GM12875 (cell line): ENCODE results near the gene USB1.

ENCODE experiments used
- H3K4me3 ChIP-seq: one replicate; pipeline ENCODE4 v1.5.1; 2011; ENCODE audit warnings: low read depth, low read length, control low read depth
- TF ChIP-seq, protein P1 (sequence below): IDR thresholded peaks from 2 replicates; pipeline ENCODE4 v1.5.1; 2011; ENCODE audit warnings: low read depth, mild to moderate bottlenecking, control low read depth, inconsistent platforms, low read length, moderate library complexity, borderline replicate concordance; ENCODE audit not compliant: insufficient read depth

The USB1 gene

DNA sequence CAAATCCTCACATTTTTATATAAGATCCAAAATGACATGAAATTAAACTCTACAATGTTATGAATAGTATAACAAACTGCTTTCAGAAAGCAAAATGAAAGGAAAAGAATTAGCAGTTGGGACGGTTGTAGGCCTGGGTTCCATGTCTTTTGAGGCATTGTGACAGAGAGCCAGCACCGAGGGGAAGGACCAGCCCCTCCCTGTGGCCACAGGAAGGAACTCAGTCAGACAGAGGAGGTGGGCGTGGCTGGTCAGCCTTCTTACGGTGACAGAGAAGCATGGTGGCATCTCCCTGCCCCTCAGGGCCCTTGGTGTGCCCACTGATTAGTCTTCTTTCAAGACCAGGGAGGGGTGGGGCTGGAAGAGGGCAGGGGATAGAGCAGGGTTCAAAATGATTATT is 6.4 kb upstream of the USB1 start:
- H3K4me3 ChIP-seq: no peak overlapping the region
- TF ChIP-seq, protein P1, sequence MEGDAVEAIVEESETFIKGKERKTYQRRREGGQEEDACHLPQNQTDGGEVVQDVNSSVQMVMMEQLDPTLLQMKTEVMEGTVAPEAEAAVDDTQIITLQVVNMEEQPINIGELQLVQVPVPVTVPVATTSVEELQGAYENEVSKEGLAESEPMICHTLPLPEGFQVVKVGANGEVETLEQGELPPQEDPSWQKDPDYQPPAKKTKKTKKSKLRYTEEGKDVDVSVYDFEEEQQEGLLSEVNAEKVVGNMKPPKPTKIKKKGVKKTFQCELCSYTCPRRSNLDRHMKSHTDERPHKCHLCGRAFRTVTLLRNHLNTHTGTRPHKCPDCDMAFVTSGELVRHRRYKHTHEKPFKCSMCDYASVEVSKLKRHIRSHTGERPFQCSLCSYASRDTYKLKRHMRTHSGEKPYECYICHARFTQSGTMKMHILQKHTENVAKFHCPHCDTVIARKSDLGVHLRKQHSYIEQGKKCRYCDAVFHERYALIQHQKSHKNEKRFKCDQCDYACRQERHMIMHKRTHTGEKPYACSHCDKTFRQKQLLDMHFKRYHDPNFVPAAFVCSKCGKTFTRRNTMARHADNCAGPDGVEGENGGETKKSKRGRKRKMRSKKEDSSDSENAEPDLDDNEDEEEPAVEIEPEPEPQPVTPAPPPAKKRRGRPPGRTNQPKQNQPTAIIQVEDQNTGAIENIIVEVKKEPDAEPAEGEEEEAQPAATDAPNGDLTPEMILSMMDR: peak; percentile 53

DNA sequence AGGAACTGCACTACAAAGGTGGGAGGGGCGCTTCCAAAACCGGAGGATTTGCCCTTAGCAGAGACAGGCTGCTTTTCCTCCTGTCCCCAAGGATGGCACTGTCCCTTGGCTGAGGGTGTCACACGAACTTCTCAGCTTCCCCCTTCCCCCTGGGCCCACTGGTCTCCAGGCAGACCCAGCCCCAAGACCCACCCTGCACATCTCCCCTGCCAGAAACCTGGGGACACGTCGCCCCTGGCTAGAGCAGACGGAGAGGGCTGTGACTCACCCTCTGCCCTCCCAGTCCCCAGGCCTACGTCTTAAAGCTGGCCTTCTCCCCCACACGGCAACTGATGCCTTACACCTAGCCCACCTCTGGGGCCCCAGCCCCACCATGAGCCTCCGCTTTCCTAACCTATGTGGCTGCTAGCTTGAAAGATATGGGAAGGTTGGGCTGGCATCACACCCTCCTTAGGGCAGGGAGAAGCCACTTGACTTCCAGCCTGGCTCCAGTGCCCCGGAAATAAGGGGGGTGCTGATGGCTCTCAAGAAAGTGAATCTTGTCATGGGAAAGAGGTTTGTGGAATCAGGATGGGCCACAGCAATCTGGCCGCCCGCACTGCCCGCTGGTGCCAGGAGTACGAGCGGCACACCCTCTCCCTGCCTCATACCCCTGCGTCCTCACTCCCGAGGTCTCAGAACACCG is 5.3 kb upstream of the USB1 start:
- H3K4me3 ChIP-seq: no peak overlapping the region
- TF ChIP-seq, protein P1: no peak

DNA sequence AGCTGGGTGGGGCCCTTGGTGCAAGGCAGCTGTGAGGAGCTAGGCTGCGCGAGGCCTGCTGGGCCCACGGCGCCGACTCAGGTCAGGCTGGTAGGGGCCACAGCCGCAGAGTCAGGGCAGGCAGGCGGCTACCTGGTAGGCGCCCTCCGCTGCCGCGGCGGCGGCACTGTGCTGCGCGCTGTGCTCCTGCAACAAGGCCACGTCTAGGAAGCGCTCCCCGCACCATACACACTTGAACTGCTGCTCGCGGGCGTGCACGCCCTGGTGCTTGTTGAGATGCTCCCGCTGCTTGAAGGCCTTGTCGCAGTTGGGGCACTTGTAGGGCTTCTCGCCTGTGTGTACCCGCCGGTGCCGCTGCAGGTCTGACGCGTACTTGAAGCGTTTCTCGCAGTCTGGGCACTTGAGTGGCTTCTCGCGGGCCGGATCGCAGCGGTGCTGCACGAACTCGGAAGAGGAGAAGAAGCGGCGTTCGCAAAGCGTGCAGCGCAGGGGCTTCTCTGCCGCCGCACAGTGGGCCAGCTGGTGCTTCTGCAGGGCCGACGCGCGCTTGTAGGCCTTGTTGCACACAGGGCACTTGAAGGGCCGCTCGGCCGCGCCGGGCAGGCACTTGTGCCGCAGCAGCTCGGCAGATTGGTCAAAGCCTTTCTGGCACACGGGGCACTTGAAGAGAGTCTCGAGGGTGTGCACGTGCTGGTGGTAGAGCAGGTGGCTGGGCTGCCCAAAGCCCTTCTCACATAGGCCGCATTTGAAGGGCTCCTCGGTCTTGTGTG is 4.6 kb upstream of the USB1 start:
- TF ChIP-seq, protein P1: no peak
- no peak overlapping the region for H3K4me3 ChIP-seq

DNA sequence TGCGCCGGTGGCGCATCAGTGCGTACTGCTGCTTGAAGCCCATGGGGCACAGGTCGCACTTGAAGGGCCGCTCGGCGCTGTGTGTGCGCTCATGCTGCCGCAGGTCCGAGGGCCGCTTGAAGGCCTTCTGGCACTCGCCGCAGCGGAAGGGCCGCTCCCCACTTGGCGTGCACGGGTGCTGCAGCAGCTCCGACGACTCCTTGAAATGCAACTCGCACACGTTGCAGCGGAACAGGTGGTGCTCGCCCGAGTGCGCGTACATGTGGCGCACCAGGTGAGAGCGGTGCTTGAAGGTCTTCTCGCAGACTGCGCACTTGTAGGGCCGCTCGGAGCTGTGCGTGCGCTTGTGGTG is 4.1 kb upstream of the USB1 start:
- TF ChIP-seq, protein P1: no peak
- no peak overlapping the region for H3K4me3 ChIP-seq

DNA sequence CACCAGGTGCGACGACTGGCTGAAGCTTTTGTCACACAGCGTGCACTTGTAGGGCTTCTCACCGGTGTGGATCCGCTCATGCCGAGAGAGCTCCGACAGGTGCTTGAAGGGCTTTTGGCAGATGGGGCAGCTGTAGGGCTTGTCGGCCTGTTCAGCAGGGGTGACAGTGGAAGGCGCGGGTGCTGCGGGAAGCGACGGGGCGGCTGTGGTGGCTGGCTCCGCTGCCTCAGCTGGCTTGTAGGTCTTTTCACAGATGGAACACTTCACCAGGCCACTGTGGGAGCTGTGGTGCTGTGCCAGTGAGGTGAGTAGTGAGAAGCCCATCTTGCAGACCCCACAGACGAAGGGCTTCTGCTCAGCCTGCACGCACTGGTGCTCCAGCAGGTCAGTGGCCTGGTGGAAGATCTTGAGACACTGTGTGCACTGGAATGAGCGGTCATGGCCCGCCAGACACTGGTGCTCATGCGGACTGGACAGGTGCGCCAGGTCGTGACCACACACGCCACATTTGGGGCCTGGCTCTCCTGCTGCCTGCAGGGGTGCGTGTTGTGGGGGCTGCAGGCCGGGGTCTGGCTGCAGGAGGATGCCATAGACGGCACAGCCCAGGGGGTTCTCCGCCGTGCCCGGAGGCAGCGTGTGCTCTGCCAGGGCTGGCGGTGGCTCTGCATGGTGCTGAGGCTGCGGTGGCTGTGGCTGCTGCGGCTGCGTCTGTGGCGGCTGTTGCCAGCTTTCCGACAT is 3.5 kb upstream of the USB1 start:
- TF ChIP-seq, protein P1: no peak

DNA sequence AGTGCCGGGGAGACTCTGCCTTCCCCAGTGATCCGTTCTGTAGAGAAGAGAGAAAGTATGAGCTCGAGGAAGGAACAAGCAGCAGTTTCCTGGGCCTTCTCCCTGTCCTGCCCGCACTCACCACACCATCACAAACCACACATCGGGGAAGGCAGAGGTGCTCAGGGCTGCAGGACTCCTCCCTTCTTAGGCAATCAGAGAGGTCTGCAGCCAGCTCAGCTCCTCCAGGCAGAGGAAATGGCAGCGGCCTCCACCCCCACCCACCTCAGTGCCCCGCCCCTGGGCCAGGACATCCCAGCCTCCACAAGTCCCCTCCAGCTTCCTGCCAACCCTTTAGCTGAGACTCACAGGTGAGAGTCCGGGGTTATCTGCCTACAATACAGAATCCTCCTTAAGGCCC is 2.7 kb upstream of the USB1 start:
- no peak overlapping the region for H3K4me3 ChIP-seq
- TF ChIP-seq, protein P1: no peak

More for the DNA sequence above, 3.5 kb upstream of the USB1 start:
- no peak overlapping the region for H3K4me3 ChIP-seq
